GM23248 (cell line): Measurements from ENCODE around the gene SPACA4. TPM values are rescaled to one million over a fixed set of nuclear protein-coding genes. Genes with fewer than 3 reads are reported as not detected.

ENCODE experiments used
- DNase-seq: peaks from one replicate; pipeline ENCODE4 v3.0.0-alpha.2; 2015
- H2AFZ ChIP-seq: fragments of 200-600 bp; sonication (generic); 2 replicates; pipeline ENCODE4 v1.6.1; 2016; ENCODE audit warnings: antibody characterized with exemption
- H3F3A ChIP-seq: fragments of 200-600 bp; sonication (generic); 2 replicates; pipeline ENCODE4 v1.6.1; 2016; ENCODE audit warnings: mild to moderate bottlenecking, antibody characterized with exemption, mixed run types; ENCODE audit not compliant: insufficient read depth
- H3K27ac ChIP-seq: fragments of 200-600 bp; sonication (generic); 2 replicates; pipeline ENCODE4 v1.5.1; 2016; ENCODE audit warnings: mild to moderate bottlenecking
- H3K27me3 ChIP-seq: fragments of 200-600 bp; sonication (generic); replicated peaks from 2 replicates; pipeline ENCODE4 v1.6.1; 2016; ENCODE audit warnings: mild to moderate bottlenecking; ENCODE audit not compliant: insufficient read depth
- H3K36me3 ChIP-seq: fragments of 200-600 bp; sonication (generic); 2 replicates; pipeline ENCODE4 v1.6.1; 2016; ENCODE audit warnings: low read depth, mild to moderate bottlenecking
- H3K4me1 ChIP-seq: fragments of 200-600 bp; sonication (generic); 2 replicates; pipeline ENCODE4 v1.6.1; 2016; ENCODE audit warnings: mild to moderate bottlenecking; ENCODE audit not compliant: insufficient read depth
- H3K4me2 ChIP-seq: fragments of 200-600 bp; sonication (generic); one replicate; pipeline ENCODE4 v1.6.1; 2016; ENCODE audit warnings: mild to moderate bottlenecking; ENCODE audit not compliant: unreplicated experiment
- H3K4me3 ChIP-seq: fragments of 200-600 bp; sonication (generic); 2 replicates; pipeline ENCODE4 v1.5.1; 2016; ENCODE audit warnings: mild to moderate bottlenecking
- H3K79me2 ChIP-seq: fragments of 200-600 bp; sonication (generic); 2 replicates; pipeline ENCODE4 v1.6.1; 2016; ENCODE audit warnings: mild to moderate bottlenecking; ENCODE audit not compliant: insufficient read depth
- H3K9ac ChIP-seq: fragments of 200-600 bp; sonication (generic); 2 replicates; pipeline ENCODE4 v1.6.1; 2016; ENCODE audit warnings: mild to moderate bottlenecking
- H3K9me2 ChIP-seq: fragments of 200-600 bp; sonication (generic); 2 replicates; pipeline ENCODE4 v1.6.1; 2016; ENCODE audit warnings: mixed run types, mild to moderate bottlenecking, moderate library complexity; ENCODE audit not compliant: insufficient read depth
- H3K9me3 ChIP-seq: fragments of 200-600 bp; sonication (generic); one replicate; pipeline ENCODE4 v1.6.1; 2017; ENCODE audit warnings: low read depth
- H4K20me1 ChIP-seq: fragments of 200-600 bp; sonication (generic); 2 replicates; pipeline ENCODE4 v1.6.0; 2016; ENCODE audit not compliant: insufficient read depth
- EZH2 ChIP-seq: fragments of 200-600 bp; sonication (generic); IDR thresholded peaks from 2 replicates; pipeline ENCODE4 v1.6.1; 2018; ENCODE audit warnings: antibody characterized with exemption, mild to moderate bottlenecking; ENCODE audit not compliant: insufficient read depth, poor library complexity, severe bottlenecking
- EZH2phosphoT487 ChIP-seq: fragments of 200-600 bp; sonication (generic); IDR thresholded peaks from 2 replicates; pipeline ENCODE4 v1.6.1; 2018; ENCODE audit warnings: antibody characterized with exemption, moderate library complexity, mild to moderate bottlenecking, low read depth; ENCODE audit not compliant: insufficient read depth
- WGBS, 2 experiments: methylation state at CpG; one replicate each; pipeline ENCODE4 v1.1.6; 2015 to 2017; ENCODE audit warnings: low lambda C conversion rate in 2 of 2, low coverage in 1 of 2; ENCODE audit errors: missing lambda C conversion rate in 2 of 2; 5-methylcytosine and 5-hydroxymethylcytosine counted together
- in situ Hi-C: fragments of 300-500 bp; cut with MboI; formaldehyde crosslinking; loops from 2 replicates; pipeline ENCODE4 v1.15.0; 2020
- polyA plus RNA-seq: library from polyadenylated mRNA; unstranded; fragments of >200 nt; fragmentation: Nextera tagmentation; extraction: Ambion mirVana; gene quantifications from 2 replicates; pipeline ENCODE4 v1.2.1, GENCODE V29; 2016
- total RNA-seq: library from RNA; depleted of rRNA; stranded (reverse); fragments of >200 nt; shearing (Covaris generic); gene quantifications from 2 replicates; pipeline ENCODE4 v1.2.3, GENCODE V29; 2014

The SPACA4 gene
- total and polyA plus RNA-seq, 2 experiments from 2014 or later, result not detected

DNA sequence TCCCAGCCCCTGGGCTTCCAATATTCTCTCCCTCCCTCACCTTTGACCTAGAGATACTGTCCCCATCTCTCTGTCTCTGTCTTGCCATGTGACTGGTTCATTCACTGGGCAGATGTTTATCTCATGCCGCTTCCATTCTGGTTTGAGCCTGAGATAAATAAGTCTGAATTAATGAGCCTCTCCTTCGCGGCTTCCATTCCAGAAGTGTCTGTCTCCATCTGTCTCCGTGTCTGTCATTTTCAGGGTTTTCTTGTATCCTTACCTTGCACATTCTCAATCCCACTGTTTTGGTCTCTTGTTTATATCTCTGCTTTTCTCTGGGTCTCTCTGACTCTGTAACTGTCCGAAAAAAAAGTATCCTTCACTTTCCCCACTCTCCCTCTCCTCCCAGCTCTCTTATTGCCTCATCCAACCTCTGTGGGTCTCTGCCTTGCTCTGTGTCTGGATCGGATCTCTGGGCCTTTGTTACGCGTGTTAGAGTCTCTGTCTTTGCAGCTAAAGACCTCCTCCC is 17.1 kb downstream of the SPACA4 start:
- peak overlapping the region; percentile 80 for H2AFZ ChIP-seq
- no peaks in the 10 kb centered on the region for H4K20me1 ChIP-seq
- no peak for TF ChIP-seq EZH2phosphoT487
- TF ChIP-seq EZH2, result no peak
- no peaks in the 10 kb centered on the region for H3K9me3 ChIP-seq
- peaks cover 11% of the 10 kb centered on the region for H3K4me1 ChIP-seq
- peak overlapping the region; percentile 66 for H3K4me3 ChIP-seq
- H3F3A ChIP-seq, result no peaks in the 10 kb centered on the region
- no peaks in the 10 kb centered on the region for H3K9me2 ChIP-seq
- H3K27me3 ChIP-seq, result no peaks in the 10 kb centered on the region
- 25% methylated on average over 8 of the region's 8 CpGs for WGBS, 2 experiments
- H3K79me2 ChIP-seq, result peaks cover 26% of the 10 kb centered on the region
- no peak for DNase-seq
- H3K27ac ChIP-seq, result peak overlapping the region; percentile 57
- H3K4me2 ChIP-seq, result peak overlapping the region; percentile 72
- in situ Hi-C loops, result no loop called here
- H3K9ac ChIP-seq, result peak overlapping the region; percentile 75
- no peaks in the 10 kb centered on the region for H3K36me3 ChIP-seq

DNA sequence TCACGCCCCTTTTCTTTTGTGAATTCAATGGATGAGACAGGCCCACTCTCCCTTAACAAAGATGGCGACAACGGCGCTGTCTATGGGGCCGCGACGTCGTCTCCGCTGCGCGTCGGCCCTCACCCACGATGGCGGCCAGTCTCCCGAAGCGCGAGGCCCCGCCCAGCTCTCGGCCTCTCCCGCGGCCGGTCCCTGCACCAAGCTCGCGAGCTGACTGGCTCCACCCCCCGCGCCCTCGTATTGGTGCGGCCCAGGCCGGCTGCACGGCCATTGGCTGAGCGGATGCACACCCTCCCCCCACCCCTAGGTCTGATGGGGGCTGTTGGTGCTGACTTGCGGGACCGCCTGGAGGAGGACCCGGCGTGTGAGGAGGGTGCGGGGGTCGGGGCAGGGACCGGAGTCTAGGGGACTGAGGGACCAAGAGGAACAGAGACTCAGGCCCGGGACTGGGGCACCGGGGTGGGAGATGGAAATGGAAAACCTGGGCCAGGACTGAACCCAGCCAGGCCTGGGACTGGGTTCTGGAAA is 17.6 kb downstream of the SPACA4 start:
- Histone ChIP-seq H3K4me2 (peak overlapping the region; percentile 72), H3K9ac (peak overlapping the region; percentile 75), H3F3A (no peaks in the 10 kb centered on the region), H3K9me2 (no peaks in the 10 kb centered on the region), H3K27me3 (no peaks in the 10 kb centered on the region), H3K79me2 (peaks cover 22% of the 10 kb centered on the region), H2AFZ (peak overlapping the region; percentile 80), H4K20me1 (no peaks in the 10 kb centered on the region), H3K9me3 (no peaks in the 10 kb centered on the region), H3K4me3 (peak overlapping the region; percentile 66), H3K27ac (peak overlapping the region; percentile 57), H3K36me3 (no peaks in the 10 kb centered on the region), H3K4me1 (peaks cover 11% of the 10 kb centered on the region)
- DNase-seq, result peak; percentile 100
- no peak for TF ChIP-seq EZH2
- TF ChIP-seq EZH2phosphoT487, result no peak
- in situ Hi-C loops, result no loop called here
- WGBS, 2 experiments, result 2 to 3% methylated on average over 31 to 40 of the region's 40 CpGs

DNA sequence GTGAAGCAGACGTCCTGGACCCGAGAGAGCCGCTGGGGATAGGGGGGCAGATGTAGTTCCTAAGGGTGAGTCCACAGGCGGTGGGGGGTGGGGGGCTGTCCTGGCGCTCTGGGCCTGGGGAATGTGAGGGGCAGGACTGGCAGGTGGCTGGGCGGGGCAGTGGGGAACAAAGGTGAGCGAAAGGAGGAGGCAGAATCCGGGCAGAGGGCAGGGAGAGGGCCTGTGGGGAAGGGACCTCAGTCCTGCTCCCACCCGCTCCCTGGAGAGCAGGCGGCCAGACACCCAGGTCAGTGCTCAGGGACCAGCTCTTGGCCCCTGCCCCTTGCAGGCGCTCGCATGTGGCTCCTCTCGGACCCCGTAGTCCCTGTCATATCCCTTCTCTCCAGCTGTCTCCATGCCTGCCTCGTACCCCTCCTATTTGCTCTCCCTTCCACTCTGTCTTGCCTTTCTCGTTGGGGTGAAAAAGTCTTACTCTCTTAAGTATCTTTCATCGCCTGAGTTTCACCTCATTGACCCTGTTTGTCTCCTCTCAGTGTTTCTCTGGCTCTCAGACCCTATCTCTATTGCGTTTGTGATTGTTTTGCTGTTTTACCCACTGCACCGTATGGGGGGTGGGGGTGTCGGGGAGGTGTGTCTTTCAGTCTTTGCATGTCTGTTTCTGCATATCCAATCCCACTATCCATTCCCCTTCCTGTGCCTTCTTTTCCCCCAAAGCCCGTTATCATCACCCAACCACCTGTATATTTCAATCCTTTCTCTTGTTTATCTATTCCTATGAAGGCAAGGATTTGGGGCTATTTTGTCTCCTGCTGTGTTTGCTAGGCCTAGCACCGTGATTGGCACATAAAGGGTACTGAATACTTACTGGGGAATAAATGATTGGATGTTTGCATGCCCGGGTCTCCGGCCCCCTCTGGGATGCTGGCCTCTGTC is 18.5 kb downstream of the SPACA4 start:
- H3F3A ChIP-seq, result no peaks in the 10 kb centered on the region
- TF ChIP-seq EZH2 (no peak), EZH2phosphoT487 (no peak)
- H3K9me3 ChIP-seq, result no peaks in the 10 kb centered on the region
- no peaks in the 10 kb centered on the region for H3K36me3 ChIP-seq
- peaks cover 10% of the 10 kb centered on the region for H3K4me1 ChIP-seq
- DNase-seq, result no peak
- peak overlapping the region; percentile 75 for H3K9ac ChIP-seq
- 64 to 67% methylated on average over 21 to 24 of the region's 24 CpGs for WGBS, 2 experiments
- H3K27ac ChIP-seq, result no peak overlapping the region
- no peaks in the 10 kb centered on the region for H3K27me3 ChIP-seq
- no peaks in the 10 kb centered on the region for H3K9me2 ChIP-seq
- no peaks in the 10 kb centered on the region for H4K20me1 ChIP-seq
- no peak overlapping the region for H2AFZ ChIP-seq
- H3K4me3 ChIP-seq, result peak overlapping the region; percentile 63
- in situ Hi-C loops, result no loop called here
- peak overlapping the region; percentile 71 for H3K4me2 ChIP-seq
- peaks cover 16% of the 10 kb centered on the region for H3K79me2 ChIP-seq

DNA sequence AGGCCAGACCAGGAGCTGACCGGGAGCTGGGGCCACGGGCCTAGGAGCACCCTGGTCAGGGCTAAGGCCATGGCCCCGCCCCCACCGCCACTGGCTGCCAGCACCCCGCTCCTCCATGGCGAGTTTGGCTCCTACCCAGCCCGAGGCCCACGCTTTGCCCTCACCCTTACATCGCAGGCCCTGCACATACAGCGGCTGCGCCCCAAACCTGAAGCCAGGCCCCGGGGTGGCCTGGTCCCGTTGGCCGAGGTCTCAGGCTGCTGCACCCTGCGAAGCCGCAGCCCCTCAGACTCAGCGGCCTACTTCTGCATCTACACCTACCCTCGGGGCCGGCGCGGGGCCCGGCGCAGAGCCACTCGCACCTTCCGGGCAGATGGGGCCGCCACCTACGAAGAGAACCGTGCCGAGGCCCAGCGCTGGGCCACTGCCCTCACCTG is 19.4 kb downstream of the SPACA4 start:
- H3K9ac ChIP-seq, result no peak overlapping the region
- no peak overlapping the region for H2AFZ ChIP-seq
- H4K20me1 ChIP-seq, result no peaks in the 10 kb centered on the region
- H3K9me2 ChIP-seq, result no peaks in the 10 kb centered on the region
- no peak for TF ChIP-seq EZH2
- no peak for TF ChIP-seq EZH2phosphoT487
- H3K9me3 ChIP-seq, result no peaks in the 10 kb centered on the region
- no peak overlapping the region for H3K4me3 ChIP-seq
- H3K4me2 ChIP-seq, result no peak overlapping the region
- H3F3A ChIP-seq, result no peaks in the 10 kb centered on the region
- no peak for DNase-seq
- H3K79me2 ChIP-seq, result peaks cover 8% of the 10 kb centered on the region
- peaks cover 7% of the 10 kb centered on the region for H3K4me1 ChIP-seq
- in situ Hi-C loops, result no loop called here
- no peaks in the 10 kb centered on the region for H3K27me3 ChIP-seq
- H3K27ac ChIP-seq, result no peak overlapping the region
- no peaks in the 10 kb centered on the region for H3K36me3 ChIP-seq
- 95 to 100% methylated on average over 9 to 30 of the region's 30 CpGs for WGBS, 2 experiments
